ENCODE measurements around the gene GRID1.

GRCh38 chr10:86287966-86288579 is 78.5 kb downstream of the GRID1 start:
- TF ChIP-seq, protein P1, sequence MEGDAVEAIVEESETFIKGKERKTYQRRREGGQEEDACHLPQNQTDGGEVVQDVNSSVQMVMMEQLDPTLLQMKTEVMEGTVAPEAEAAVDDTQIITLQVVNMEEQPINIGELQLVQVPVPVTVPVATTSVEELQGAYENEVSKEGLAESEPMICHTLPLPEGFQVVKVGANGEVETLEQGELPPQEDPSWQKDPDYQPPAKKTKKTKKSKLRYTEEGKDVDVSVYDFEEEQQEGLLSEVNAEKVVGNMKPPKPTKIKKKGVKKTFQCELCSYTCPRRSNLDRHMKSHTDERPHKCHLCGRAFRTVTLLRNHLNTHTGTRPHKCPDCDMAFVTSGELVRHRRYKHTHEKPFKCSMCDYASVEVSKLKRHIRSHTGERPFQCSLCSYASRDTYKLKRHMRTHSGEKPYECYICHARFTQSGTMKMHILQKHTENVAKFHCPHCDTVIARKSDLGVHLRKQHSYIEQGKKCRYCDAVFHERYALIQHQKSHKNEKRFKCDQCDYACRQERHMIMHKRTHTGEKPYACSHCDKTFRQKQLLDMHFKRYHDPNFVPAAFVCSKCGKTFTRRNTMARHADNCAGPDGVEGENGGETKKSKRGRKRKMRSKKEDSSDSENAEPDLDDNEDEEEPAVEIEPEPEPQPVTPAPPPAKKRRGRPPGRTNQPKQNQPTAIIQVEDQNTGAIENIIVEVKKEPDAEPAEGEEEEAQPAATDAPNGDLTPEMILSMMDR (IDR thresholded peaks at IDR 0.05) = no peak
- TF ChIP-seq POLR2A (IDR thresholded peaks at IDR 0.05) = no peak

All from thyroid gland (tissue), 4 donors.